MCF 10A (cell line): ENCODE measurements around the gene FARS2. TPM values are rescaled to one million over a fixed set of nuclear protein-coding genes. Genes with fewer than 3 reads are reported as not detected.

Source experiments
- BruUV-seq: library from RNA; stranded (reverse); fragments of 400-500 nt; replicated peaks from 2 replicates; lab custom pipeline; 2021; lab: Mats Ljungman, UMichigan
- CTCF ChIA-PET: fragments of 300-600 bp; sonication (Branson Sonifier 250); formaldehyde crosslinking; extraction: SDS; loops from one replicate; lab custom pipeline; 2021; ENCODE audit warnings: antibody characterized with exemption, inconsistent platforms; lab: Yijun Ruan, JAX
- POLR2A ChIA-PET: fragments of 300-600, 350-650 bp; sonication (Branson Sonifier 250); formaldehyde crosslinking; extraction: SDS; loops from one replicate; lab custom pipeline; 2020; ENCODE audit warnings: antibody characterized with exemption, inconsistent platforms; lab: Yijun Ruan, JAX
- DNase-seq: peaks from one replicate; pipeline ENCODE4 v3.0.0-alpha.2; 2018; ENCODE audit not compliant: unreplicated experiment
- H3K27ac Mint-ChIP-seq: one replicate; pipeline ENCODE4 v1.8.0; 2022; ENCODE audit warnings: mild to moderate bottlenecking, low read depth, mixed read lengths; ENCODE audit not compliant: unreplicated experiment
- H3K27me3 Mint-ChIP-seq: one replicate; pipeline ENCODE4 v1.8.0; 2022; ENCODE audit warnings: mixed read lengths; ENCODE audit not compliant: insufficient read depth, unreplicated experiment
- H3K36me3 Mint-ChIP-seq: one replicate; pipeline ENCODE4 v1.8.0; 2022; ENCODE audit warnings: mild to moderate bottlenecking, moderate library complexity, mixed read lengths; ENCODE audit not compliant: insufficient read depth, unreplicated experiment
- H3K4me1 Mint-ChIP-seq: one replicate; pipeline ENCODE4 v1.8.0; 2022; ENCODE audit warnings: mixed read lengths; ENCODE audit not compliant: insufficient read depth, unreplicated experiment
- H3K4me3 Mint-ChIP-seq: one replicate; pipeline ENCODE4 v1.8.0; 2022; ENCODE audit warnings: mild to moderate bottlenecking, moderate library complexity, mixed read lengths; ENCODE audit not compliant: unreplicated experiment
- H3K9me3 Mint-ChIP-seq: one replicate; pipeline ENCODE4 v1.8.0; 2022; ENCODE audit warnings: mixed read lengths; ENCODE audit not compliant: unreplicated experiment
- CTCF ChIP-seq: fragments of 200-600 bp; IDR thresholded peaks from one replicate; pipeline ENCODE4 v1.8.0; 2022; ENCODE audit warnings: antibody characterized with exemption, mild to moderate bottlenecking; ENCODE audit not compliant: unreplicated experiment
- intact Hi-C: fragments of 100-400 bp; cut with micrococcal nuclease; formaldehyde crosslinking; loops from 2 replicates; pipeline ENCODE4 v1.14.1; 2022
- total RNA-seq: library from RNA; stranded (reverse); gene quantifications from 2 replicates; pipeline ENCODE4 v1.2.3, GENCODE V29; 2022

The FARS2 gene
- total RNA-seq, 1 experiment from 2014 or later, result 18.2 TPM

- BruUV-seq, result no TSS peak
- DNase-seq, result no peak
- no peak overlapping the region for H3K4me3 Mint-ChIP-seq
- intact Hi-C loops, result no loop called here
- no peaks in the 10 kb centered on the region for H3K36me3 Mint-ChIP-seq
- peaks cover 5% of the 10 kb centered on the region for H3K4me1 Mint-ChIP-seq
- no peak overlapping the region for H3K27ac Mint-ChIP-seq
- no peaks in the 10 kb centered on the region for H3K27me3 Mint-ChIP-seq
- H3K9me3 Mint-ChIP-seq, result peaks cover 14% of the 10 kb centered on the region
- POLR2A ChIA-PET, result no interaction called here
- TF ChIP-seq CTCF, result no peak
- CTCF ChIA-PET, result interaction anchor here (0.7 kb wide), 1 partner anchor 225 kb away, joined by 3 read pairs; no protein-coding TSS in a partner anchor
Observed at GRCh38 chr6:5693225-5694145, 432.2 kb downstream of the FARS2 start.

GRCh38 chr6:5695260-5696245 lies 434.2 kb downstream of the FARS2 start:
- Mint-ChIP-seq H3K4me3 (no peak overlapping the region), H3K4me1 (peaks cover 5% of the 10 kb centered on the region), H3K27me3 (no peaks in the 10 kb centered on the region), H3K9me3 (peaks cover 6% of the 10 kb centered on the region), H3K36me3 (no peaks in the 10 kb centered on the region), H3K27ac (no peak overlapping the region)
- no peak for TF ChIP-seq CTCF
- no TSS peak for BruUV-seq
- DNase-seq, result peak; percentile 36
- ChIA-PET POLR2A (interaction anchor here (1.5 kb wide), 1 partner anchor 17 kb away, joined by 4 read pairs; no protein-coding TSS in a partner anchor), CTCF (no interaction called here)
- intact Hi-C loops, result no loop called here

GRCh38 chr6:5697508-5697907 lies 436.2 kb downstream of the FARS2 start:
- POLR2A ChIA-PET, result no interaction called here
- no peak overlapping the region for H3K27ac Mint-ChIP-seq
- BruUV-seq, result no TSS peak

More at GRCh38 chr6:5697508-5697907, 436.2 kb downstream of the FARS2 start:
- no peaks in the 10 kb centered on the region for H3K9me3 Mint-ChIP-seq
- intact Hi-C loops, result no loop called here
- no peak overlapping the region for H3K4me3 Mint-ChIP-seq
- no peak for DNase-seq
- H3K36me3 Mint-ChIP-seq, result no peaks in the 10 kb centered on the region
- peaks cover 5% of the 10 kb centered on the region for H3K4me1 Mint-ChIP-seq
- no peak for TF ChIP-seq CTCF
- CTCF ChIA-PET, result interaction anchor here (0.6 kb wide), 1 partner anchor 48 kb away, joined by 4 read pairs; no protein-coding TSS in a partner anchor
- H3K27me3 Mint-ChIP-seq, result no peaks in the 10 kb centered on the region
